Nephron (organoid): ENCODE results near the gene PAM.

Source experiments
- H3K27ac Mint-ChIP-seq, 3 experiments: 2 replicates each; pipeline ENCODE4 v1.8.0; 2020; ENCODE audit warnings: mixed read lengths in 3 of 3, mild to moderate bottlenecking in 2 of 3, moderate library complexity in 1 of 3
- H3K27me3 Mint-ChIP-seq: 2 replicates; pipeline ENCODE4 v1.8.0; 2021; ENCODE audit warnings: low read depth, mild to moderate bottlenecking, moderate library complexity, mixed read lengths
- H3K36me3 Mint-ChIP-seq: 2 replicates; pipeline ENCODE4 v1.8.0; 2020; ENCODE audit warnings: low read depth, mixed read lengths
- H3K4me1 Mint-ChIP-seq: 2 replicates; pipeline ENCODE4 v1.8.0; 2020; ENCODE audit warnings: mixed read lengths
- H3K4me3 Mint-ChIP-seq, 3 experiments: 2 replicates each; pipeline ENCODE4 v1.8.0; 2020; ENCODE audit warnings: mild to moderate bottlenecking in 3 of 3, mixed read lengths in 3 of 3, moderate library complexity in 2 of 3
- H3K9me3 Mint-ChIP-seq: 2 replicates; pipeline ENCODE4 v1.8.0; 2020; ENCODE audit warnings: mixed read lengths
- TF ChIP-seq, protein P1 (sequence below), 3 experiments: fragments of 200-600 bp; sonication (generic); IDR thresholded peaks; one replicate each; pipeline ENCODE4 v1.5.0; 2021; ENCODE audit warnings: antibody characterized with exemption in 3 of 3; ENCODE audit not compliant: unreplicated experiment in 3 of 3

Gene PAM

DNA sequence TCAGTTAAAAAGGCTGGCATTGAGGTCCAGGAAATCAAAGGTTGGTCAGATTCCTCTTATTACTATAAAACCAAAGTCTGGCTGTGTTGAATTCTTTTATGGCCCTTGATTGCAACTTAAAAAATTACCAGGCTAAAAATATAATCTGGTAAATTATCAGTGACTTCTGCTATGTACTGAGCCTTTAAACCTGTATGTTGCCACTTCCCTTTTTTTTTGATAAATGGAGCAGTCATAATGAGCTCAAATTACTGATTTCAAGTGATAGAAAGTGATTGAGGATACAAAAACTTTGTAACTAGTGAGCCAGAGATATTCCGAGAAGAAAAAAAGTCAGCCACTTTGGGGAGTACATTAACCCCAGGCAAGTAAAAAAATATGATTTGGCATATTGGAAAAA is 264.7 kb downstream of the PAM start:
- H3K27ac Mint-ChIP-seq: no peak overlapping the region
- TF ChIP-seq, protein P1, sequence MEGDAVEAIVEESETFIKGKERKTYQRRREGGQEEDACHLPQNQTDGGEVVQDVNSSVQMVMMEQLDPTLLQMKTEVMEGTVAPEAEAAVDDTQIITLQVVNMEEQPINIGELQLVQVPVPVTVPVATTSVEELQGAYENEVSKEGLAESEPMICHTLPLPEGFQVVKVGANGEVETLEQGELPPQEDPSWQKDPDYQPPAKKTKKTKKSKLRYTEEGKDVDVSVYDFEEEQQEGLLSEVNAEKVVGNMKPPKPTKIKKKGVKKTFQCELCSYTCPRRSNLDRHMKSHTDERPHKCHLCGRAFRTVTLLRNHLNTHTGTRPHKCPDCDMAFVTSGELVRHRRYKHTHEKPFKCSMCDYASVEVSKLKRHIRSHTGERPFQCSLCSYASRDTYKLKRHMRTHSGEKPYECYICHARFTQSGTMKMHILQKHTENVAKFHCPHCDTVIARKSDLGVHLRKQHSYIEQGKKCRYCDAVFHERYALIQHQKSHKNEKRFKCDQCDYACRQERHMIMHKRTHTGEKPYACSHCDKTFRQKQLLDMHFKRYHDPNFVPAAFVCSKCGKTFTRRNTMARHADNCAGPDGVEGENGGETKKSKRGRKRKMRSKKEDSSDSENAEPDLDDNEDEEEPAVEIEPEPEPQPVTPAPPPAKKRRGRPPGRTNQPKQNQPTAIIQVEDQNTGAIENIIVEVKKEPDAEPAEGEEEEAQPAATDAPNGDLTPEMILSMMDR (IDR thresholded peaks at IDR 0.05; ENCODE audit: unreplicated experiment in 3 of 3): no peak
- no peaks in the 10 kb centered on the region for H3K4me1 Mint-ChIP-seq
- H3K36me3 Mint-ChIP-seq: peaks cover 28% of the 10 kb centered on the region
- no peak overlapping the region for H3K4me3 Mint-ChIP-seq
- no peaks in the 10 kb centered on the region for H3K27me3 Mint-ChIP-seq
- H3K9me3 Mint-ChIP-seq: no peaks in the 10 kb centered on the region

DNA sequence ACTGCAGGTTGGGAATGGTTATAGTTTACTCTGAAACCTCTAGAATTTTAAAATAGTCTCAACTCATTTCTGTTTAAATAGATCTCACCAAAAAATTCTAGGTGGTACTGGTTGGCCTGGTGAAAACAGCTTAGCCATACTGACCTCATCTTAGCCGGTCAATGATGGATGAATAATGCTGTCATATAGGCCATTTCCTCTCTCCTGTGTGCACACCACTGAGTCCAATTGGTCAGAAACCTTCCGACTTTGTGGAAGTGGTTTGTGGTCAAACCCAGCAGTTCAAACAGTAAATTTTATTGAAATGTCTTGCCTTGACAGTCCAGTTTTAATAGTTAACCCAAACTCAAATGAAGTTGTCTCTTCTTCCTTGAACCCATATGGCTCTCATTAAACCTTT is 266.2 kb downstream of the PAM start:
- TF ChIP-seq, protein P1 (IDR thresholded peaks at IDR 0.05; ENCODE audit: unreplicated experiment in 3 of 3): no peak
- no peaks in the 10 kb centered on the region for H3K9me3 Mint-ChIP-seq

GRCh38 chr5:103027267-103027666 is 272.2 kb downstream of the PAM start:
- no peaks in the 10 kb centered on the region for H3K4me1 Mint-ChIP-seq
- TF ChIP-seq, protein P1 (IDR thresholded peaks at IDR 0.05; ENCODE audit: unreplicated experiment in 3 of 3): no peak
- no peaks in the 10 kb centered on the region for H3K27me3 Mint-ChIP-seq
- peaks cover 37% of the 10 kb centered on the region for H3K36me3 Mint-ChIP-seq
- no peaks in the 10 kb centered on the region for H3K9me3 Mint-ChIP-seq
- H3K27ac Mint-ChIP-seq: no peak overlapping the region
- no peak overlapping the region for H3K4me3 Mint-ChIP-seq

More for the DNA sequence above, 266.2 kb downstream of the PAM start:
- no peak overlapping the region for H3K4me3 Mint-ChIP-seq
- H3K36me3 Mint-ChIP-seq: peaks cover 31% of the 10 kb centered on the region
- H3K27ac Mint-ChIP-seq: no peak overlapping the region
- H3K27me3 Mint-ChIP-seq: no peaks in the 10 kb centered on the region
- no peaks in the 10 kb centered on the region for H3K4me1 Mint-ChIP-seq

- Mint-ChIP-seq H3K36me3 (peaks cover 34% of the 10 kb centered on the region), H3K4me1 (no peaks in the 10 kb centered on the region), H3K4me3 (no peak overlapping the region), H3K9me3 (no peaks in the 10 kb centered on the region), H3K27ac (no peak overlapping the region), H3K27me3 (no peaks in the 10 kb centered on the region)
- TF ChIP-seq, protein P1 (IDR thresholded peaks at IDR 0.05; ENCODE audit: unreplicated experiment in 3 of 3): peak in 2 of 3 experiments; percentile 12 to 31
Measured at GRCh38 chr5:103031607-103032006, 276.5 kb downstream of the PAM start.

DNA sequence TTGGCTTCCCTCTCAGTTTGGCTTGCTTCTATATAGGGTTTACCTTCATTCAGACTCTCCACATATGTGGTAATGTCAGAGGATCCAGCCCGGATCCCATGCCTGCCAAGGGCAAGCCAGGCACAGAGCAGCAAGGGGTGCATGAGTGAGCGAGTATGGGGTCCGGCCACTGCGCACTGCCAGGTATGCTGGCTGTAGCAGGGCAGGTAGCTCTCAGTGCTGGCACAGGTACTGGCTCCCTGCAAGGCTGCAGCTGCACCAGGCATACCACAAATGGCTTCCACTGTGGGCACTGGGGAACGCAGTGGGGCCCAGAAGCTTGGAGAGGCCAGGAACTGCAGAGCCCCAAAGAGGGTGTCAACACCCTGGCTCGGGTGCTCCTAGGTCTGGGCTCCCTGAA is 278.6 kb downstream of the PAM start:
- no peaks in the 10 kb centered on the region for H3K4me1 Mint-ChIP-seq
- H3K9me3 Mint-ChIP-seq: no peaks in the 10 kb centered on the region
- TF ChIP-seq, protein P1 (IDR thresholded peaks at IDR 0.05; ENCODE audit: unreplicated experiment in 3 of 3): no peak
- no peak overlapping the region for H3K4me3 Mint-ChIP-seq
- H3K27ac Mint-ChIP-seq: no peak overlapping the region
- H3K27me3 Mint-ChIP-seq: no peaks in the 10 kb centered on the region
- H3K36me3 Mint-ChIP-seq: peaks cover 22% of the 10 kb centered on the region

GRCh38 chr5:103034662-103035392 is 279.7 kb downstream of the PAM start:
- Mint-ChIP-seq H3K4me1 (no peaks in the 10 kb centered on the region), H3K36me3 (peaks cover 22% of the 10 kb centered on the region), H3K27me3 (no peaks in the 10 kb centered on the region), H3K9me3 (no peaks in the 10 kb centered on the region), H3K4me3 (no peak overlapping the region), H3K27ac (no peak overlapping the region)
- TF ChIP-seq, protein P1 (IDR thresholded peaks at IDR 0.05; ENCODE audit: unreplicated experiment in 3 of 3): no peak
